Coronary artery (tissue), 2 donors: Measurements from ENCODE around the gene TRPM4.
"Not testable (repeated sequence)": the region's sequence is repeated elsewhere in the genome, so short reads cannot be mapped to it uniquely, and the experiment has no call there.

Source experiments
- DNase-seq: peaks from one replicate; pipeline ENCODE4 v3.0.0-alpha.2; 2017; ENCODE audit warnings: low spot score
- H3K27ac ChIP-seq, 2 donors: fragments of 200-600 bp; sonication (generic); one replicate each; pipeline ENCODE4 v1.5.1; 2016 to 2019
- H3K4me3 ChIP-seq: fragments of 200-600 bp; sonication (generic); 2 replicates; pipeline ENCODE4 v1.5.1; 2016; ENCODE audit warnings: mild to moderate bottlenecking, moderate library complexity
- TF ChIP-seq, protein P1 (sequence below): fragments of 200-600 bp; sonication (generic); IDR thresholded peaks from one replicate; pipeline ENCODE4 v1.5.1; 2019; ENCODE audit warnings: antibody characterized with exemption

Gene TRPM4

DNA sequence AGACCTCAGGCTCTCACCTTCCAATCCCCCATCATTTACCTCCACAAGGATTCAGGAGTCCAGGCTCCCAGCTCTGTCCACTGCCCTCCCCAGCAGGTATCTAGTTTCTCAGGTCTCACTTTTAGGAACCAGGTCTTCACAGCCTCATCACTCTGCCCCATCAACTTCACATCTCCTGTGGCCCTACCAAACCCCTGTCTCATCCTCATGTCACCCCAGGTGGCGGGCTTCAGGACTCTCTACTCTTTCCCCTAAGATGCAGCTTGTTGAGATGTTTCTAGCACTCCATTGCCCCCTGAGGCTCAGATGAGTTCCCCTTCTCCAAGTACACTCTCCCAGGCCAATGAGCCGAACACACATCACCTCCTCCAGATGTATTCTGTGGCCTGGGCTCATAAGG is 36.7 kb upstream of the TRPM4 start:
- Histone ChIP-seq H3K27ac (no peak overlapping the region), H3K4me3 (no peak overlapping the region)
- DNase-seq: no peak
- TF ChIP-seq, protein P1, sequence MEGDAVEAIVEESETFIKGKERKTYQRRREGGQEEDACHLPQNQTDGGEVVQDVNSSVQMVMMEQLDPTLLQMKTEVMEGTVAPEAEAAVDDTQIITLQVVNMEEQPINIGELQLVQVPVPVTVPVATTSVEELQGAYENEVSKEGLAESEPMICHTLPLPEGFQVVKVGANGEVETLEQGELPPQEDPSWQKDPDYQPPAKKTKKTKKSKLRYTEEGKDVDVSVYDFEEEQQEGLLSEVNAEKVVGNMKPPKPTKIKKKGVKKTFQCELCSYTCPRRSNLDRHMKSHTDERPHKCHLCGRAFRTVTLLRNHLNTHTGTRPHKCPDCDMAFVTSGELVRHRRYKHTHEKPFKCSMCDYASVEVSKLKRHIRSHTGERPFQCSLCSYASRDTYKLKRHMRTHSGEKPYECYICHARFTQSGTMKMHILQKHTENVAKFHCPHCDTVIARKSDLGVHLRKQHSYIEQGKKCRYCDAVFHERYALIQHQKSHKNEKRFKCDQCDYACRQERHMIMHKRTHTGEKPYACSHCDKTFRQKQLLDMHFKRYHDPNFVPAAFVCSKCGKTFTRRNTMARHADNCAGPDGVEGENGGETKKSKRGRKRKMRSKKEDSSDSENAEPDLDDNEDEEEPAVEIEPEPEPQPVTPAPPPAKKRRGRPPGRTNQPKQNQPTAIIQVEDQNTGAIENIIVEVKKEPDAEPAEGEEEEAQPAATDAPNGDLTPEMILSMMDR: no peak

DNA sequence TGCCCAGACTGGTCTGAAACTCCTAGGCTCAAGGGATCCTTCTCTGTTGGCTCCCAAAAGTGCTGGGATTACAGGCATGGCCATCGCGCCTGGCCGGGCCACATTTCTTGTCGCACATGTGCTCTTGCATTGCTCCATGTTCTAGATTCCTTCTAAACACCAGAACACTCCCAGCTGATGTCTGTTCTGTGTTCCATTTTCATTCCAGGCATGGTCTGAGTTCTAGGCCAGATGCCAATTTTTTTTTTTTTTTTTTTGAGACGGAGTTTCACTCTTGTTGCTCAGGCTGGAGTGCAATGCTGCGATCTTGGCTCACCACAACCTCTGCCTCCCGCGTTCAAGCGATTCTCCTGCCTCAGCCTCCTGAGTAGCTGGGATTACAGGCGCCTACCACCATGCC is 35.8 kb upstream of the TRPM4 start:
- DNase-seq, H3K27ac ChIP-seq, H3K4me3 ChIP-seq: not testable (repeated sequence)

DNA sequence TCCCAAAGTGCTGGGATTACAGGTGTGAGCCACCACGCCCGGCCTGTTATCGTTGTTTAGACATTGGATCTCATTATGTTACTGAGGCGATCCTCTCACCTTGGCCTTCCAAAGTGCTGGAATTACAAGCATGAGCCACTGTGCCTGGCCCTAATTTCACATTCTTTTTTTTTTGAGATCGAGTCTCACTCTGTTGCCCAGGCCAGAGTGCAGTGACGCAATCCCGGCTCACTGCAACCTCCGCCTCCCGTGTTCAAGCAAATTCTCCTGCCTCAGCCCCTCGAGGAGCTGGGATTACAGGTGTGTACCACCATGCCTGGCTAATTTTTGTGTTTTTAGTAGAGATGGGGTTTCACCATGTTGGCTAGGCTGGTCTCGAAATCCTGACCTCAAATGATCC is 34.3 kb upstream of the TRPM4 start:
- not testable (repeated sequence) for DNase-seq, H3K4me3 ChIP-seq

DNA sequence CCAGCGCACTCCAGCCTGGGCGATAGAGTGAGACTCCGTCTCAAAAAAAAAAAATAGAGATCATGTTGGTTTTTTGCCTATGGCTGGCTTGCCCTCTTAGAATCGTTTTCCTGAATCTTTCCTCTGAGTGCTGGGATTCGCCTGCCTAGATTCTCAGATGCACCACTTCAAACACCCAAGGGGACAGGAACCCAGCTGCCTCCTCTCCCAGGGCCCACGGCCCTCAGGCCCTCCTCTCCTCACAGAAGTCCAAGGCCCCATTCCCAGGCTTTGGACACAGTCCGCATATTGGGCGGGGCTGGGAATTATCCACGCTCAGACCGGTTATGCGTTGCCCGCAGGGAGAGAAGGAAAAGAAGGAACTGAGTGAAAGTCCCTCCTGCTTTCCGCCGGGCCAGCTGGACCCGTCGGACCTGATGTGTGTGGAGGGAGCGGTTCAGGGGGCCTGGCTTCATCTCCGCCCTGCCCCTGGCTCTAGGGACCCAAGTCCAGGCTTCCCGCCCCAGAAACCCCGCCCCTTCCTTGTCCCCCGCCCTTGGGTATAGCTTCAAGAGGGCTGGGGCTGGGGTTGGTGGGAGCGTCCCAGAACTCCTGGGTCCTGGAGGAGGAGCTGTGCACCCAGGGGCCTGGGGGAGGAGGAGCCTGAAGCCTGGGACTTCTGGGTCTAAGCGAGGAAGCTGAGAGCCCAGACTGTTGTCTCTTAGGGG is 32.4 kb upstream of the TRPM4 start:
- no peak overlapping the region for H3K27ac ChIP-seq
- TF ChIP-seq, protein P1: no peak
- no peak overlapping the region for H3K4me3 ChIP-seq
- no peak for DNase-seq

More for the DNA sequence above, 34.3 kb upstream of the TRPM4 start:
- H3K27ac ChIP-seq: not testable (repeated sequence)

DNA sequence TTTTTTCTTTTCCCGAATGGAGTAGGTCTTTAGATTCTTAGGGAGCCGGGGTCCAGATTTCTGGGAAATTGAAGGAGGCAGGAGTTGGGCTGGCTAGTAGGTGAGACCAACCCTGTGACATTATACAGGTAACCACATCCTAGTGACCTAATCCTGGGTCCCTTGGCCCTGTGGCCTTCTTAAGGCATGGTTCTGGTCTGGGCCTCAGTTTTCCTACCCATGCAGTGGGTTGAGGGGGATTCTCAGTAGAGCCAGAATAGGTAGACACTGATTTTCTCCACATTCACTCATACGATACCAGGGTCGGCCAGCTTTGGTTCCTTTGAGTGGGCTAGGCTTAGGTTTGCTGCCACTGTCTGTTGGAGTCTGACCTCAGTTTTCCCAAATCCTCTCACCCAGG is 31.0 kb upstream of the TRPM4 start:
- Histone ChIP-seq H3K4me3 (no peak overlapping the region), H3K27ac (no peak overlapping the region)
- no peak for DNase-seq
- TF ChIP-seq, protein P1: no peak

GRCh38 chr19:49127225-49127624 is 30.4 kb upstream of the TRPM4 start:
- H3K4me3 ChIP-seq, DNase-seq, H3K27ac ChIP-seq: not testable (repeated sequence)

- peak overlapping the region; percentile 23 to 74 for H3K27ac ChIP-seq
- peak; percentile 98 for DNase-seq
Measured at GRCh38 chr19:49127674-49128544, 29.7 kb upstream of the TRPM4 start.

GRCh38 chr19:49128545-49129237 is 28.9 kb upstream of the TRPM4 start:
- H3K4me3 ChIP-seq: peak overlapping the region; percentile 57

More at GRCh38 chr19:49127674-49128544, 29.7 kb upstream of the TRPM4 start:
- H3K4me3 ChIP-seq: peak overlapping the region; percentile 57
- TF ChIP-seq, protein P1: no peak

More at GRCh38 chr19:49128545-49129237, 28.9 kb upstream of the TRPM4 start:
- TF ChIP-seq, protein P1: no peak
- peak overlapping the region in 1 of 2 donors; percentile 74 for H3K27ac ChIP-seq
- no peak for DNase-seq
